Fibroblast of pulmonary artery (primary cell): Measurements from ENCODE around the gene CTIF.
A peak's percentile ranks its signal among the peaks of the same experiment; 100 is the strongest.

Experiments used
- DNase-seq: peaks from one replicate; pipeline ENCODE4 v3.0.0-alpha.2; 2010; ENCODE audit warnings: low read depth
- H3K4me3 ChIP-seq: replicated peaks from 2 replicates; pipeline ENCODE4 v1.5.1; 2011; ENCODE audit warnings: low read depth, mild to moderate bottlenecking, control low read depth, low read length, moderate library complexity
- CTCF ChIP-seq: IDR thresholded peaks from 2 replicates; pipeline ENCODE4 v1.5.1; 2011; ENCODE audit warnings: mild to moderate bottlenecking, control low read depth, low read length, inconsistent platforms; ENCODE audit errors: missing control alignments

The CTIF gene

GRCh38 chr18:48619016-48619415, 80.2 kb downstream of the CTIF start:
- no peak for TF ChIP-seq CTCF
- H3K4me3 ChIP-seq = no peak overlapping the region
- DNase-seq = no peak

GRCh38 chr18:48619501-48619900, 80.7 kb downstream of the CTIF start:
- no peak for TF ChIP-seq CTCF
- no peak for DNase-seq
- H3K4me3 ChIP-seq = no peak overlapping the region

- no peak overlapping the region for H3K4me3 ChIP-seq
- DNase-seq = no peak
- no peak for TF ChIP-seq CTCF
These were observed 81.2 kb downstream of the CTIF start for GRCh38 chr18:48620071-48620470.

GRCh38 chr18:48621240-48621639, 82.4 kb downstream of the CTIF start:
- peak; percentile 82 for DNase-seq
- H3K4me3 ChIP-seq = no peak overlapping the region
- TF ChIP-seq CTCF = no peak

GRCh38 chr18:48621815-48622555, 83.2 kb downstream of the CTIF start:
- no peak for TF ChIP-seq CTCF
- DNase-seq = no peak
- no peak overlapping the region for H3K4me3 ChIP-seq

- peak; percentile 49 for DNase-seq
- no peak for TF ChIP-seq CTCF
- no peak overlapping the region for H3K4me3 ChIP-seq
These were observed 84.1 kb downstream of the CTIF start for GRCh38 chr18:48622911-48623431.

GRCh38 chr18:48623468-48624235, 84.8 kb downstream of the CTIF start:
- peak; percentile 91 for DNase-seq
- no peak for TF ChIP-seq CTCF
- no peak overlapping the region for H3K4me3 ChIP-seq
